Keratinocyte (primary cell): ENCODE measurements around the gene WWC1.

ENCODE experiments used
- CTCF ChIP-seq, 3 experiments: IDR thresholded peaks in 1 of 3; conservative IDR thresholded peaks in 1 of 3; optimal IDR thresholded peaks in 1 of 3; 2 replicates in 2 of 3; 3 replicates in 1 of 3; pipeline versions ENCODE3 to v1.5.1; 2011; ENCODE audit warnings: low read length in 3 of 3, mild to moderate bottlenecking in 3 of 3, moderate library complexity in 2 of 3, control low read depth in 1 of 3, inconsistent platforms in 1 of 3; ENCODE audit not compliant: insufficient read depth in 2 of 3; ENCODE audit errors: extremely low read depth in 1 of 3
- EZH2 ChIP-seq: IDR thresholded peaks from one replicate; pipeline ENCODE4 v1.6.1; 2012; ENCODE audit warnings: inconsistent platforms, mild to moderate bottlenecking, low read length, moderate library complexity

- TF ChIP-seq CTCF (optimal IDR thresholded peaks at IDR 0.05 in 1 of 3, IDR thresholded peaks at IDR 0.05 in 1 of 3, conservative IDR thresholded peaks at IDR 0.05 in 1 of 3; ENCODE audit: extremely low read depth in 1 of 3, insufficient read depth in 2 of 3, low read length in 3 of 3) (no peak), EZH2 (no peak)
Observed at GRCh38 chr5:168303393-168304025, 12.1 kb downstream of the WWC1 start.
